Choroid plexus epithelial cell (primary cell): ENCODE measurements around the gene GALK1.

ENCODE experiments used
- DNase-seq: peaks from one replicate; pipeline ENCODE4 v3.0.0-alpha.2; 2010; ENCODE audit warnings: low read depth
- H3K4me3 ChIP-seq: 2 replicates; pipeline ENCODE4 v1.5.1; 2011; ENCODE audit warnings: low read depth, mild to moderate bottlenecking, control low read depth, low read length, moderate library complexity
- CTCF ChIP-seq: conservative IDR thresholded peaks from 2 replicates; pipeline ENCODE4 v1.5.1; 2011; ENCODE audit warnings: low read depth, mild to moderate bottlenecking, control low read depth, inconsistent platforms, low read length, moderate library complexity

GALK1 gene

GRCh38 chr17:75752405-75752709 is 12.6 kb downstream of the GALK1 start:
- TF ChIP-seq CTCF: no peak
- DNase-seq: no peak
- no peak overlapping the region for H3K4me3 ChIP-seq

- no peak for TF ChIP-seq CTCF
- no peak overlapping the region for H3K4me3 ChIP-seq
- no peak for DNase-seq
These were observed 13.2 kb downstream of the GALK1 start for GRCh38 chr17:75751676-75752404.

GRCh38 chr17:75750661-75751423 is 14.2 kb downstream of the GALK1 start:
- H3K4me3 ChIP-seq: no peak overlapping the region
- no peak for DNase-seq
- TF ChIP-seq CTCF: no peak

GRCh38 chr17:75749545-75750389 is 15.2 kb downstream of the GALK1 start:
- DNase-seq: peak; percentile 77
- no peak overlapping the region for H3K4me3 ChIP-seq
- peak; percentile 90 for TF ChIP-seq CTCF

- DNase-seq: no peak
- H3K4me3 ChIP-seq: no peak overlapping the region
- no peak for TF ChIP-seq CTCF
These were observed 16.3 kb downstream of the GALK1 start for GRCh38 chr17:75748706-75749105.

- H3K4me3 ChIP-seq: no peak overlapping the region
These were observed 21.3 kb downstream of the GALK1 start for GRCh38 chr17:75743625-75744206.

More at GRCh38 chr17:75743625-75744206, 21.3 kb downstream of the GALK1 start:
- DNase-seq: no peak
- no peak for TF ChIP-seq CTCF
